ENCODE measurements around the gene CELF4. TPM values are rescaled to one million over a fixed set of nuclear protein-coding genes. Genes with fewer than 3 reads are reported as not detected.

The CELF4 gene
- total RNA-seq, 1 donor from 2014 or later, result 2.3 TPM

DNA sequence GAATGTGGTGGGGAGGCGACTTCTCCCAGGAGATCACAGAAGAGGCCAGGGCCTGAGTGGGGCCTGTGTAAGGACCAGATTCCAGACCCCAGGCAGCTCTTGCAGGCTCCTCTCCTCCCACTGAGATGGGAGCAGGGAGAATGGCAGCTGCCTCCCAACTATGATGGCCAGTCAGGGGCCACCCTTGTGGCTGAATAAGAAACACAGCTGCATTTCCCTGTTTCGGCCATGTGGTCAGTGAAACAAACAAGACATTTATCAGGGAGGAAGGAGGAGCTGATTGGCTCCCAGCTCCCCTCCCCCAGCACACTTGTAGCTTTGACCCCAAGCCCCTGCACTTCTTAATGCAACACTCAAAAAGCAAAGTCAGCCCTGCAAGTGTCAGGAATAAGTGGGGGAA is 143.5 kb downstream of the CELF4 start:
- Mint-ChIP-seq H3K27ac (peak overlapping the region; percentile 19), H3K36me3 (no peaks in the 10 kb centered on the region), H3K27me3 (ENCODE audit: low read depth) (peaks cover 56% of the 10 kb centered on the region), H3K4me3 (no peak overlapping the region), H3K9me3 (no peaks in the 10 kb centered on the region), H3K4me1 (peaks cover 10% of the 10 kb centered on the region)
- TF ChIP-seq, protein P1, sequence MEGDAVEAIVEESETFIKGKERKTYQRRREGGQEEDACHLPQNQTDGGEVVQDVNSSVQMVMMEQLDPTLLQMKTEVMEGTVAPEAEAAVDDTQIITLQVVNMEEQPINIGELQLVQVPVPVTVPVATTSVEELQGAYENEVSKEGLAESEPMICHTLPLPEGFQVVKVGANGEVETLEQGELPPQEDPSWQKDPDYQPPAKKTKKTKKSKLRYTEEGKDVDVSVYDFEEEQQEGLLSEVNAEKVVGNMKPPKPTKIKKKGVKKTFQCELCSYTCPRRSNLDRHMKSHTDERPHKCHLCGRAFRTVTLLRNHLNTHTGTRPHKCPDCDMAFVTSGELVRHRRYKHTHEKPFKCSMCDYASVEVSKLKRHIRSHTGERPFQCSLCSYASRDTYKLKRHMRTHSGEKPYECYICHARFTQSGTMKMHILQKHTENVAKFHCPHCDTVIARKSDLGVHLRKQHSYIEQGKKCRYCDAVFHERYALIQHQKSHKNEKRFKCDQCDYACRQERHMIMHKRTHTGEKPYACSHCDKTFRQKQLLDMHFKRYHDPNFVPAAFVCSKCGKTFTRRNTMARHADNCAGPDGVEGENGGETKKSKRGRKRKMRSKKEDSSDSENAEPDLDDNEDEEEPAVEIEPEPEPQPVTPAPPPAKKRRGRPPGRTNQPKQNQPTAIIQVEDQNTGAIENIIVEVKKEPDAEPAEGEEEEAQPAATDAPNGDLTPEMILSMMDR (IDR thresholded peaks at IDR 0.05; ENCODE audit: unreplicated experiment), result no peak
- no peak for DNase-seq (ENCODE audit: low spot score in 2 of 2, unreplicated experiment in 2 of 2)

DNA sequence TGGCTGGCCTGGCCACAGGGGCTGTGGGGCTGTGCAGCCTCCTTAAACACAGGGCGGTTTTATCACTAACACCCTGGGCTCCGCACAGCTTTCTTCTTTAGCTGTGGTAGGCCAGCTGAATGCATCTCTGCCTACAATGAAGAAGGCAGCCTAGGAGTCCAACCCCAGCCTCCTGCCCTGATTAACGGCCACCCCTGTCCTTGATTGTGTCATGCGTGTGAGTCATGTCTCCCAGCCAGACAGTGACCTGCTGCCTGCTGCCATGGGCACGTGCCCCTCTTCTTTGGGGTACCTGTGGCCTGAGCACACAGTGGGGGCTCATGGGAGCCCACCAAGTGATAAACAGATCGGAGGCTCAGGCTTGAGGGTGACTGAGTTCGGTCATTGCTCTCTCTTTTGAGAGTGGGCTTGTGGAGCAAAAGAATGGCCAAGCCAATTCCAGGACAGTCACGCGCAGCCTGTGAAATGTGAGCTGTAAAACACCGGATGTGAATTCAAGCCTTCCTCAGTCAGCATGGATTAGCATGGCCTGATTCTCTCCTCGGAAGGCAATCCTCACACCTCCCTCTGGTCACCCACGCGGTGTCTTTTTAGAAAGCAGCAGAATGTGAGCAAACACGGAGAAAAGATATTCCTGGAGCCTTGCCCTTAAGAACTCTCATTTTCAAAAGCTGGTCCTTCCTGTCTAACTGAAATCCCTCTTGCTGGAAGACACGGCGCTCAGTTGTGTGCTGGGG is 144.1 kb downstream of the CELF4 start:
- Mint-ChIP-seq H3K4me3 (no peak overlapping the region), H3K36me3 (no peaks in the 10 kb centered on the region), H3K27ac (peak overlapping the region; percentile 19), H3K4me1 (peaks cover 10% of the 10 kb centered on the region), H3K9me3 (no peaks in the 10 kb centered on the region), H3K27me3 (ENCODE audit: low read depth) (peaks cover 62% of the 10 kb centered on the region)
- no peak for DNase-seq (ENCODE audit: low spot score in 2 of 2, unreplicated experiment in 2 of 2)
- TF ChIP-seq, protein P1 (IDR thresholded peaks at IDR 0.05; ENCODE audit: unreplicated experiment), result no peak

DNA sequence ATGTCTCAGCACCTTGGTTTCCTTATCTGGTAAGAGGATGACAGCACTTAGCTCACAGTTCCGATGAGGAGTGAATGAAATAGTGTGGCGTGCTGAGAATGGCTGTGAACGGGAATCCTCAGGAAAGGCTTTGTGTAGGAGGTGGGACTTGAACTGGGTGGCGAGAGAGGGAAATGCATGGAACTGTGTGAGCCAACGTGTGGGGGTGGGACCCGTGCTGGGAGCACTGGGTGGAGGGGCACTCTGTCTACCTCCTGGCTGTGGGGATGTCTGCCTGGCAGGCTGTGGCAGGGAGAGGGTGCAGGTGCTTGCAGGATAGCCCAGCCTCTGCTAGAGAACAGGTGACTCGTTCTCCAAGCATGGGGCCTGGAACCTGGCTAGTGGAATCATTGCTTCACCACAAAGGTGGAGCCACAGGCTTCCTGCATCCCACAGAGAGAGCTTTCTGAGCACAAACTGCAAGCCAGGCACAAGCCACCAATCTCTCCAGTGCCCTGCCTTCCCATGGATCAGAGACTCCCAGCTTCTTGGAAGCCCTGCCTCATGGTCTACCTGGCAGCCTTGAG is 145.2 kb downstream of the CELF4 start:
- Mint-ChIP-seq H3K9me3 (no peaks in the 10 kb centered on the region), H3K4me1 (peaks cover 10% of the 10 kb centered on the region), H3K27me3 (ENCODE audit: low read depth) (peaks cover 72% of the 10 kb centered on the region), H3K27ac (no peak overlapping the region), H3K4me3 (no peak overlapping the region), H3K36me3 (no peaks in the 10 kb centered on the region)
- DNase-seq (ENCODE audit: low spot score in 2 of 2, unreplicated experiment in 2 of 2), result no peak
- TF ChIP-seq, protein P1 (IDR thresholded peaks at IDR 0.05; ENCODE audit: unreplicated experiment), result no peak

DNA sequence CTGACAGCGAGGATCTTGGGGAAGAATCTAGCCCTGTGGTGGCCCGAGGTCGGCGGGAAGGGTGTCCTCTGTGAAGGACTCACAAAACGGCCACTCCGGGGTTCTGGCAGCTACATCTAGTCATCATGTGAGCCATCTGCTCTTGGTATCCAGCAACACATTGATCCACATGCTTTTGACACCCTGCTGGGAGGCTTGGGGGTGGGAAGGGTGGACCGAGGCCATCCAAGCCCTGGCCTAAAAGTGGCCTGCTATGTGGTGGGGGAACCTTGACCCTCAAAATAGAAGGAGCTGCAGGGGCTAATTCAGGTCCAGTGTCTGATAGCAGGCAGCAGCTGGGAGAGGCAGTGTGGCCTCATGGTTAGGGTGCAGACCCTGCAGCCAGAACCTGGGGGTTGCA is 145.7 kb downstream of the CELF4 start:
- no peak overlapping the region for H3K4me3 Mint-ChIP-seq
- no peaks in the 10 kb centered on the region for H3K9me3 Mint-ChIP-seq
- H3K4me1 Mint-ChIP-seq, result peaks cover 10% of the 10 kb centered on the region
- DNase-seq (ENCODE audit: low spot score in 2 of 2, unreplicated experiment in 2 of 2), result no peak
- peaks cover 67% of the 10 kb centered on the region for H3K27me3 Mint-ChIP-seq (ENCODE audit: low read depth)
- H3K27ac Mint-ChIP-seq, result no peak overlapping the region
- TF ChIP-seq, protein P1 (IDR thresholded peaks at IDR 0.05; ENCODE audit: unreplicated experiment), result no peak
- no peaks in the 10 kb centered on the region for H3K36me3 Mint-ChIP-seq

DNA sequence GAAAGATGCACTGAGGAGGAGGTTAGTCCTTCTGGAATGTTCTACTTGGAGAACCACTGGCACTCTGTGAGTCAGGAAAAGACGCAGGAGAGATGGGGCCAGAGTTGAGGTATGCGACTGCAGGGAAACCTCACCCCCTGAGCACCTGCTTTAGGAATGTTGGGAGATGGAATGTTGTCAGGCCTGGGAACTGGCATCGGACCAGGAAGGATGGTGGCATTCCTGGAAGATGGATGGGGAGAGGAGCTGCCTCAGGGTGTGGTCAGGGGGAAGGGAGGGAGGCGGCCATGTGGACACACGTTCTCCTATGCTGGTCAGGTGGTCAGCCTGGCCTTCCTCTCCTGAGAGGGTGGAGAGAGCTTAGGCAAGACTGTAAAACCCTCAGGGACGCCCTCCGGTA is 146.3 kb downstream of the CELF4 start:
- Mint-ChIP-seq H3K27ac (no peak overlapping the region), H3K9me3 (no peaks in the 10 kb centered on the region), H3K4me1 (peaks cover 10% of the 10 kb centered on the region), H3K36me3 (no peaks in the 10 kb centered on the region), H3K27me3 (ENCODE audit: low read depth) (peaks cover 64% of the 10 kb centered on the region), H3K4me3 (no peak overlapping the region)
- TF ChIP-seq, protein P1 (IDR thresholded peaks at IDR 0.05; ENCODE audit: unreplicated experiment), result no peak
- no peak for DNase-seq (ENCODE audit: low spot score in 2 of 2, unreplicated experiment in 2 of 2)

Measured in mesothelial cell of epicardium (in vitro differentiated cells).